Measurements from ENCODE around the gene ANKRD40CL.

- no peak for TF ChIP-seq POLR2A (IDR thresholded peaks at IDR 0.05; ENCODE audit: low read depth, low read length)
- no peak for TF ChIP-seq POLR2AphosphoS5 (IDR thresholded peaks at IDR 0.05; ENCODE audit: low read depth, low read length)
- no peak for TF ChIP-seq TAF1 (IDR thresholded peaks at IDR 0.05; ENCODE audit: borderline replicate concordance, low read depth, low read length)
These were observed 1.7 kb downstream of the ANKRD40CL start for GRCh38 chr17:50765454-50766221.
